NCI-H2029 (cell line): Measurements from ENCODE around the gene RARB.

ENCODE experiments used
- DNase-seq: peaks from one replicate; lab custom pipeline; 2025; lab: John Stamatoyannopoulos, UW

RARB gene

DNA sequence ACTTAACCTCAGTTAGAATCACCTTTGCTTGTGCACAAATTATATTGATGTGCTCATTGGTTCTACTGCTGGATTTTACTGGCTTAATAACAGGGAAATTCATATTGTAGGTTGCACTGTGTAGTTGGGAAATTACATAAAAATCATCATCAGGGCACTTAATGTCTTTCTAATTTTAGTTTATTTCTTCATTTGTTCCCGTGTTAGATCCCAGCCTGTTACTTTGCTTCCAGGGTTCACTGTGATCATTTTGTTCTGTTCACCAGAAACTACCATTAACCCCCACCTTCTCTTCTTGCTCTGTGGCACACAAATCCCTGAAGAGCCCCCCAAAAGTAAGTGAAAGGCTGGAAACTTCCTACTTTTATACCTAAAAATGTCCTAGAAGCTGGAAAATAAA, 80.4 kb downstream of the RARB start:
- DNase-seq = no peak

DNA sequence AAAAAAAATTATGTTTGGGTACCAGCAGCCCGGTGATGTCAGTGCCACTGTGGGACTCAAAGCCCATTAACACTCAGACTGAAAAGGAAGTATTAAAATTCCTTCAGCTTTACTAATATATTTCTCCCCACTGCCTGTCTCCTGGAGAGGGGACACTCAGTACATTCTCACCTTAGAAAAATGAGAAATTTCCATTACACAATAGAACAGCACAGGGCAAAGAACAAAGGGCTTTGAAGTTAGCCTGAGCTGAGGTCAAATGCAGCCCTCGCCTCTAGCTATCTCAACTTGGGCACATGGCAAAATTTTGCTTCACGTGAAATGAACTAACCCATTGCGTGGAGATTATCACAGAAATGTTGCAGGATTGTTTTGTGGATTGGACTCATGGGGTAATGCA, 80.8 kb downstream of the RARB start:
- no peak for DNase-seq

DNA sequence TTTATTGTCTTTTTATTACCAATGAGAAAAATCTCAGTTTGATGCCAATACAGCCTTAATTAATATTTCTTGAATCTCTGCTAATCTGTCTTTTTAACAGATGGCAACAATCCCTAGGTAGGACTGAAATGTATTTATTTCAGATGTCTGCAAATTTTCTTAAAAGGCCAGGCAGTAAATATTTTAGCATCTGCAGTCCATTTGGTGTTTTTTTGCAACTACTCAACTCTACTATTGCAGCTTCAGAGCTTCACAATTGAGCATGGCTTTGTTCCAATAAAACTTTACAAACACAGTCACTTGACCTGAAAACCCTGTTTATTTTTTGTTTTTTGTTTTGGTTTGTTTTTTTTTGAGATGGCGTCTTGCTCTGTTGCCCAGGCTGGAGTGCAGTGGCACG, 82.7 kb downstream of the RARB start:
- DNase-seq = no peak

DNA sequence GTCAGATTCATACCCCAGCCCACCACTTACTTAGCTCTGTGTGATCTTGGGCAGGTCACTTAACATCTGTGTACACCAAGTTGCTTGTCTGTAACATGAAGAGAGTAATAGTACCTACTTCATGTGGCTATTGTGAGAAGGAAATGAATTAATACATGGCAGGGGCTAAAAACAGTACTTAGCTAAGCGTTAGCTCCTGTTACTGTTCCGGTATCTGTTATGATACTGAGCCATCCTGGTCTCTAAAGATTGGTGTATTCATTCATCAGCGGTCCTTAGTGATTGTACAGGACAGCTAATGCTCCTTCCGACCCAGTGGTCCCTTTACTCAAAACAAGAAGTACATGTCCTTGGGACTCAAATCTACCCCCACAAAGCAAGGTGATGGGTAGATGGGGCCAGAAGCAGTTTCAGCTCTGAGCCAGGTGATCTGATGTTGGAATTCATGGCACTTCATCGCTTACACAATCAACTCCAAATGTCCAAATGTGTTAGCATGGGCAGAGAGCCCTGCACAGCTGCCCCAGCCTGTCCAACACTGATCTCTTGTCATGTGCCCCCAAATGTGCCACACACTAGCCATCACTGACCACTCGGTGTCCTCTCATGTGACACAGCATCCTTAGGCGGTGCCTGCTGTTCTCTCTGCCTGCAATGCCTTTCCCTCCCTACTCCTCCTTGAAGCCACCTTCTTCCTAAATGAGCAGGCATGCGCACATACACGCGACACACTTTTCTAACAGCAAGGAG, 84.1 kb downstream of the RARB start:
- no peak for DNase-seq

DNA sequence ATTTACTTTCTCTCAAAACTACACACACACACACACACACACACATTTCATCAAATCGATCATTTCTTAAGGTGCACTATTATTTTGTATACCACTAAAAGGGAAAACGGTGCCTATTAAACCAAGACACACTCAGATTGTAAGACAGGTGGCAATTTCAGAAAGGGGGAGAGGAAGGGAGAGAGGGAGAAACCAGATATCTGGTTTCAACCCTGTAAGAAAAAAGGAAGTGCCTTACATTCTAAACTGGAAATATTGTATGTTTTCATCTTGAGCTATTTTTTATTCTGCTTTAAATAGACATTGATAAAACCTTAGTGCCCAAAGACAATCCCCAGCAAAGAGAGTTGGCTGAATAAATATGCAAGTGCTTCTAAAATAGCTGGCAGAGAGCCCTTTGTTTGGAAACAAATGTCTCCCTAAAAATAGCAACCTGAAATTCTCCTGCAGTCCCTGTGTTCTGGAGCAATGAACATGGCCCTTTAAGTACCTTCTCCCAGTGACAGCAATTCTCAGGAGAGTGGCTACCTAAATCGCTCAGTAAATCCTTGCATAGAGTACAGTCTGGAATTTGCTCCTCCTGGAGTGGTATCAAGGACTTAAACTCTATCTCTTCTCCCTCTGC, 85.7 kb downstream of the RARB start:
- DNase-seq = no peak

DNA sequence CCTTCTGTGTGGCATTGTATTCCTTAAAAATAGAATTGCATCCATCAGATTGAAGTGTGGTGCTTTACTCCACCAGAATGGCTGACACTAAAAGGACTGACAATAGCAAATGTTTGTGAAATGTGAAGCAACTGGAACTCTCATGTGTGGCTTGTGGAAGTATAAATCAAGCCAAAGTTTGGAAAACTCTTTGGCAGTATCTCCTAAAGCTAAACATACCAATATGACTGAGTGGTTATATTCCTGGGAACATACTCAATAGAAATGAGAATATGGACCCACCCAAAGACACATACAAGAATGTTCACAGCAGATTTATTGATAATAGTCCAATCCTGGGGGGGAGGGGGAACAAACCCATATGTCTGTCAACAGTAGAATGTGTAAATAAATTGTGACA, 87.1 kb downstream of the RARB start:
- no peak for DNase-seq

GRCh38 chr3:25520926-25521559, 93.0 kb downstream of the RARB start:
- DNase-seq = no peak

DNA sequence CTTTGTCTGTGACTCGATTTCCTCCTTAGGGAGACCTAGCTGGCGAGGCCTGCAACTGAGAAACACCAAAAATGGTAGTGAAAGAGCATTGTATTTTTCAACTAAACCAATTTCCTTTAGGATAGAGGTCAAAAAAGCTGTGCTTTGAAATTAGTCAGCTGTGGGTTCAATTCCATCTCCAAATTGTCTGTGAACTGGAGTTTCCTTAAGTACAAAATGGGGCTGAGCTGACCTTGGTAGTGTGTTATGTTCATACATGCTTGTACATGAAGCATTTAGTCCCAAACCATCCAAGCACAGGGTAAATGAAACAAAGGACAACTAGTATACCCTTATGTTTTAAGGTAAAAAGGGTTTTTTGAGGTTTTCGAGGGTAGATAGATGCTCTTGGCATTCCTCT, 99.3 kb downstream of the RARB start:
- DNase-seq = no peak

DNA sequence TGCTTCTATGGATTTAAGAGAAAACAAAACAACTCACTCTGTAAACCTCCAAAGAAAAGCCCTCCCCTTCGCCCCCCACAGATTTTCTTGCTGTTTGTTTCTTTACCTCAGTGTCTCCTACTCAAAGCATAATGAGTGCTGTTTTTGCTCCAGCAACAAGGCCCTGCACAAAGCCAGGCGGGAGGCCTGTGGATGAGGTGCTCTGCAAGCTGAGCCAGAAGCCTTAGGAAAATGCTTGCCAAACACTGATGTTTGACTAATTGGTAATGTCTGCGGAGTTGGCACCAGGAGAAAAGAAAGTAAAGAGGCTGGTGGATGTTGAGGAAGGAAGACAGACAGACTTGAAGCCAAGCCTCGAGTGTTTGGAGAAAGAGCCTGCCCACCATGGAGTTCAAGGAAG, 99.7 kb downstream of the RARB start:
- DNase-seq = no peak

GRCh38 chr3:25531971-25532370, 103.9 kb downstream of the RARB start:
- DNase-seq = no peak

DNA sequence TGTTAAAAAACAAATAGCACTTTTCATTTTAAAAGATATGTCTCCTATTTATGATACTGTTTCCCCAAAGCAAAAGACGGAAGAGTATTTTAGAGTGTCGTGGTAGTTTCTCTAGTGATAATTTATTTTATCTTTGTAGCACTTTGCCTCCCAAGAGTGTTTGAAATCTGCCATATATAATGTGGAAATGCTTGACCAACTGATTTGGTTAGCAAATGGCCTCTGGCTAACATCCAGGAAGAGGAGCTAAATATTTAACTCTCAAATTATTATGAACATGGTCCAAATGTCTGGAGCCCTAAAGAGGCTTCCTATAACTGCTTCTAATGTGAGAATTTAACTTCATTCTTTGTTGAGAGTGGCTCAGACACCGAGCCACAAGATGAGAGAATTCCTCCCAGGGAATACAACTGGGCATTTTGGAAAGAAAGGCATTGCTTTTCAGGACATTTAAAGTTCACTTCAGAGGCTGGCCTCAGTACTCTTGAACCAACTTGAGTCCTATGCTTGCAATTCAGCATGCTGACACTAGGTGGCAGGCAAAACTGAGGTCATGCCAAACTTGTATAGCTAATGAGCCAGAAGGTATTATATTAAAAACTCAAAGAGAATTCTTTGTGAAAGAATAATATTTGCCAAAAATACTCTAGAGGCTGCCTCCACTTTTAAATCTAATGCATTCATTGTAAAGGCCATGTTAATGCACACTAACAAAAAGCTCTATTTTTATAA, 104.5 kb downstream of the RARB start:
- DNase-seq = no peak

DNA sequence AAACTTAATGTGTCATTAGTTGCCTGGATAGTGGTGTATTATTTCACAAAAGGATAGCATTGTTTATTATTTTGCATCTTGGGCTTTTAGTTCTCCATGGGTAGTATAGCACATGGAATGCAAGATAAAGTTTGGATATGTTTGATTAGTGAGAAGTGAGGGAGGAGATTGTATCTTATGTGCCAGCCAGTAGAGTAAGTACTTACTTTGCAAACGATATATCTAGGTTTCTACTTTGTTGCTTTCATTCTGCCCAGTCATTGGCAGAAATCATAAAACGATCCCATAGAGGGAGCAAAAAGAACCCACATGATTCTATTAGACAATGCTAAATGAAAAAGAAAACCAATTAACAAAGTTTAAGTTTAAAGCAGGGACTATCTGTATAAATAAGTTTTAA, 105.3 kb downstream of the RARB start:
- no peak for DNase-seq

DNA sequence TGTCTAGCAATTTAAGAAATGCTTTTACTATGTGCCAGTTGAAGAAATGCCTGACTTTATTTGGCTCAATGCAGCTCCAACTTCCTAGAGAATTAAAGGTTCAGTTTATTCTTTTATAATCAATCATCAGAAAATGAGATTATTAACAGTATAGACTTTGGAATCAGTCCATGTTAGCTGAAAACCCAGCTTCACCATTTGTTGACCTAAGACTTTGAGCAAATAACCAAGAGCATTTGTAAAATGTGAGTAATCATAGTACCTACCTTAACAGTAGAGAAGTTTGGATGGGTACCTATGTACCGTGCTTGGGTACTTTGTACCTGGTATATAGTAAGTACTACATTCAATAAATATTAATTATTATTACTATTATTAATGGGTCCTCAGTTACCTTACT, 105.9 kb downstream of the RARB start:
- no peak for DNase-seq

GRCh38 chr3:25536521-25537391, 108.7 kb downstream of the RARB start:
- DNase-seq = no peak

DNA sequence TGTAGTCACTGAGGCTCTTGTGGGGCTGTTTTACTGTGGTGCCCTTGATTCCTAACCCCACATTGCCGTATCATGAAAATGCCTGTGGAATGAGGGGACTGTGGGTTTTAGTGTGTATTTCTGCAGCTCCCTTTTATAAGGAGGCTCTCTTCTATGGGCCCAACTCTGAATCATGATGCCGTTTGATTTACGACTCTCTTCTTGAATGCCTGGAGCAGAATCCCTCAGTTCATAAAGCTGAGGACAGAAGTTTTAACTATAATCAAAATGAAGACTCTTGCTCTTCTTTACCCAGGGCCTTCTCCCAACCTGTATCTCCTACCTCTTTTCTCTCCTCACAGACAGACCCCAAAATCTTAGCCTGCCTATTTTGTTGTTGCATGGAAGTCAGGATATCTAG, 109.5 kb downstream of the RARB start:
- DNase-seq = no peak

DNA sequence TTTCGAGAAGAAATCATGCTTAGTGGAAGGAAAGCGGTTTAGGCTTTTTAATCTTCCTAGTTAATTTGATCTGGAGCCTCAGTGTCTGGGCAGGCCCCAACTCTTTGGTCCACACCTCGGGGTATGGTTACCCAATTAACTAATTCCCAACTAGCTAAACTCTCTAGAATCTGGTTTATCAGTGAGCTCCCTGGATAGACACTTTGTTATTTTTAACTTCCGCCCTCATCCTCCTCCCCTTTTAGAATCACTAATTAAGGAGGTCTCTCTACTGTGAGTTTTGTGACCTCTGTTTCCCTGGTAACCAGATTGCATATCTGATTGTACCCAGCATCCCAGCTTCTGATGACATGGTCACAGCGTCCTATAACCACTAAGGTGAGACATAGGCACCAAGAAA, 112.2 kb downstream of the RARB start:
- DNase-seq = no peak

GRCh38 chr3:25542492-25543039, 114.5 kb downstream of the RARB start:
- peak; percentile 3 for DNase-seq

GRCh38 chr3:25547103-25547502, 119.0 kb downstream of the RARB start:
- DNase-seq = no peak

GRCh38 chr3:25547943-25548674, 120.0 kb downstream of the RARB start:
- DNase-seq = no peak

- no peak for DNase-seq
These were observed 120.8 kb downstream of the RARB start for GRCh38 chr3:25548836-25549235.

- DNase-seq = no peak
These were observed 124.2 kb downstream of the RARB start for GRCh38 chr3:25552251-25552650.
